H9 (cell line): ENCODE results near the gene ANKRD44. TPM values are rescaled to one million over a fixed set of nuclear protein-coding genes. Genes with fewer than 3 reads are reported as not detected.

Experiments used
- DNase-seq: peaks from one replicate; pipeline ENCODE4 v3.0.0-alpha.2; 2017
- H2AFZ ChIP-seq: one replicate; pipeline ENCODE4 v1.6.1; 2013; ENCODE audit warnings: mild to moderate bottlenecking, low read length, control low read depth, moderate library complexity
- H2AK5ac ChIP-seq: 2 replicates; pipeline ENCODE4 v1.6.1; 2013; ENCODE audit warnings: low read length, control low read depth, mixed read lengths; ENCODE audit not compliant: insufficient read length
- H2BK120ac ChIP-seq: one replicate; pipeline ENCODE4 v1.6.1; 2013; ENCODE audit warnings: low read depth, mild to moderate bottlenecking, low read length, control low read depth, inconsistent platforms; ENCODE audit not compliant: poor library complexity, severe bottlenecking
- H2BK12ac ChIP-seq: 2 replicates; pipeline ENCODE4 v1.6.1; 2013; ENCODE audit warnings: low read length, control low read depth, mixed read lengths, low read depth; ENCODE audit not compliant: insufficient read length
- H2BK15ac ChIP-seq: 2 replicates; pipeline ENCODE4 v1.6.1; 2013; ENCODE audit warnings: low read depth, low read length, control low read depth
- H2BK20ac ChIP-seq: one replicate; pipeline ENCODE4 v1.6.1; 2013; ENCODE audit warnings: low read depth, mild to moderate bottlenecking, low read length, control low read depth, inconsistent platforms; ENCODE audit not compliant: poor library complexity, severe bottlenecking
- H2BK5ac ChIP-seq: 2 replicates; pipeline ENCODE4 v1.6.1; 2013; ENCODE audit warnings: low read length, control low read depth, mixed read lengths; ENCODE audit not compliant: insufficient read length
- H3K14ac ChIP-seq: 2 replicates; pipeline ENCODE4 v1.6.1; 2013; ENCODE audit warnings: low read length, control low read depth; ENCODE audit not compliant: insufficient read depth
- H3K18ac ChIP-seq: 2 replicates; pipeline ENCODE4 v1.6.1; 2013; ENCODE audit warnings: low read depth, mild to moderate bottlenecking, mixed read lengths, low read length, control low read depth; ENCODE audit not compliant: insufficient read length
- H3K23ac ChIP-seq: 2 replicates; pipeline ENCODE4 v1.6.1; 2013; ENCODE audit warnings: low read length, control low read depth, mixed read lengths, low read depth; ENCODE audit not compliant: insufficient read length
- H3K23me2 ChIP-seq: 2 replicates; pipeline ENCODE4 v1.6.1; 2013; ENCODE audit warnings: low read depth, mild to moderate bottlenecking, mixed read lengths, low read length, control low read depth; ENCODE audit not compliant: insufficient read length, poor library complexity, severe bottlenecking
- H3K27ac ChIP-seq: 2 replicates; pipeline ENCODE4 v1.5.1; 2013; ENCODE audit warnings: low read length, control low read depth, mixed read lengths, low read depth; ENCODE audit not compliant: insufficient read length
- H3K27me3 ChIP-seq: 2 replicates; pipeline ENCODE4 v1.6.1; 2013; ENCODE audit warnings: low read length, control low read depth, inconsistent platforms; ENCODE audit not compliant: insufficient read depth
- H3K4ac ChIP-seq: 2 replicates; pipeline ENCODE4 v1.6.1; 2013; ENCODE audit warnings: low read depth, mild to moderate bottlenecking, control low read depth, inconsistent platforms, low read length, moderate library complexity
- H3K4me1 ChIP-seq: 2 replicates; pipeline ENCODE4 v1.6.1; 2013; ENCODE audit warnings: low read length, control low read depth, inconsistent platforms; ENCODE audit not compliant: insufficient read depth
- H3K4me2 ChIP-seq: 2 replicates; pipeline ENCODE4 v1.6.1; 2013; ENCODE audit warnings: low read length, control low read depth, mixed read lengths; ENCODE audit not compliant: insufficient read length, insufficient read depth
- H3K56ac ChIP-seq: 2 replicates; pipeline ENCODE4 v1.6.1; 2013; ENCODE audit warnings: low read depth, mild to moderate bottlenecking, mixed read lengths, low read length, control low read depth; ENCODE audit not compliant: insufficient read length
- H3K79me1 ChIP-seq: 2 replicates; pipeline ENCODE4 v1.6.1; 2013; ENCODE audit warnings: low read depth, mild to moderate bottlenecking, moderate library complexity, low read length, control low read depth, inconsistent platforms; ENCODE audit not compliant: insufficient read depth, poor library complexity, severe bottlenecking
- H3K79me2 ChIP-seq: 2 replicates; pipeline ENCODE4 v1.6.1; 2013; ENCODE audit warnings: low read length, control low read depth, inconsistent platforms; ENCODE audit not compliant: insufficient read depth
- H3K9ac ChIP-seq: 2 replicates; pipeline ENCODE4 v1.6.1; 2013; ENCODE audit warnings: low read length, control low read depth, mixed read lengths; ENCODE audit not compliant: insufficient read length; ENCODE audit errors: extremely low read depth
- H3K9me3 ChIP-seq: one replicate; pipeline ENCODE4 v1.6.1; 2013; ENCODE audit warnings: low read depth, low read length, inconsistent platforms; ENCODE audit not compliant: control insufficient read depth
- H3T11ph ChIP-seq: one replicate; pipeline ENCODE4 v1.6.1; 2013; ENCODE audit warnings: mild to moderate bottlenecking, low read length, control low read depth, inconsistent platforms
- H4K20me1 ChIP-seq: one replicate; pipeline ENCODE4 v1.6.1; 2013; ENCODE audit not compliant: control insufficient read depth, insufficient read length, insufficient read depth
- H4K5ac ChIP-seq: 2 replicates; pipeline ENCODE4 v1.6.1; 2013; ENCODE audit warnings: low read depth, mild to moderate bottlenecking, mixed read lengths, low read length, control low read depth; ENCODE audit not compliant: insufficient read length
- H4K8ac ChIP-seq: replicated peaks from 2 replicates; pipeline ENCODE4 v1.6.1; 2013; ENCODE audit warnings: low read length, control low read depth, mixed read lengths, low read depth; ENCODE audit not compliant: insufficient read length
- H4K91ac ChIP-seq: 2 replicates; pipeline ENCODE4 v1.6.1; 2013; ENCODE audit warnings: low read depth, mild to moderate bottlenecking, moderate library complexity, mixed read lengths, low read length, control low read depth; ENCODE audit not compliant: insufficient read length
- H3K27ac Mint-ChIP-seq, 3 experiments: 2 replicates in 2 of 3; 3 replicates in 1 of 3; pipeline ENCODE4 v1.8.0; 2020 to 2021; ENCODE audit warnings: mixed read lengths in 3 of 3, mild to moderate bottlenecking in 1 of 3, moderate library complexity in 1 of 3
- H3K27me3 Mint-ChIP-seq: 2 replicates; pipeline ENCODE4 v1.8.0; 2021; ENCODE audit warnings: low read depth, mild to moderate bottlenecking, moderate library complexity, mixed read lengths
- H3K36me3 Mint-ChIP-seq, 3 experiments: 2 replicates in 2 of 3; 3 replicates in 1 of 3; pipeline ENCODE4 v1.8.0; 2020 to 2021; ENCODE audit warnings: low read depth in 3 of 3, mixed read lengths in 3 of 3; ENCODE audit not compliant: insufficient read depth in 1 of 3
- H3K4me1 Mint-ChIP-seq, 2 experiments: 2 replicates each; pipeline ENCODE4 v1.8.0; 2020; ENCODE audit warnings: mixed read lengths in 2 of 2
- H3K4me3 Mint-ChIP-seq, 2 experiments: 2 replicates in 1 of 2; 3 replicates in 1 of 2; pipeline ENCODE4 v1.8.0; 2020 to 2021; ENCODE audit warnings: mild to moderate bottlenecking in 2 of 2, mixed read lengths in 2 of 2, moderate library complexity in 1 of 2
- H3K9me3 Mint-ChIP-seq, 2 experiments: 2 replicates in 1 of 2; 3 replicates in 1 of 2; pipeline ENCODE4 v1.8.0; 2020; ENCODE audit warnings: mild to moderate bottlenecking in 2 of 2, mixed read lengths in 2 of 2, moderate library complexity in 1 of 2
- CTCF ChIP-seq: fragments of 200-600 bp; sonication (generic); conservative IDR thresholded peaks from 3 replicates; pipeline ENCODE4 v1.8.0; 2021; ENCODE audit warnings: antibody characterized with exemption, mild to moderate bottlenecking
- WGBS: extraction: QIAGEN DNeasy Blood & Tissue Kit; methylation state at CpG from one replicate; pipeline ENCODE4 v1.1.7; 2013; ENCODE audit warnings: missing lambda C conversion rate, low lambda C conversion rate, mixed read lengths; ENCODE audit not compliant: insufficient read length; ENCODE audit errors: extremely low coverage; 5-methylcytosine and 5-hydroxymethylcytosine counted together
- total RNA-seq: library from RNA; stranded (reverse); gene quantifications from 2 replicates; pipeline ENCODE4 v1.2.1, GENCODE V29; 2021

The ANKRD44 gene
- total RNA-seq, 1 experiment from 2014 or later: 1.9 TPM

- no peak overlapping the region for H2BK120ac ChIP-seq
- H3K56ac ChIP-seq: no peak overlapping the region
- H3K9ac ChIP-seq: no peak overlapping the region
- H2BK20ac ChIP-seq: no peak overlapping the region
- no peaks in the 10 kb centered on the region for H3K79me2 ChIP-seq
- H3K14ac ChIP-seq: no peak overlapping the region
- peaks cover 15 to 17% of the 10 kb centered on the region in 2 experiments for H3K4me1 Mint-ChIP-seq
- H3K4me3 Mint-ChIP-seq: no peak overlapping the region
- no peaks in the 10 kb centered on the region for H3K23me2 ChIP-seq
- H2BK5ac ChIP-seq: no peak overlapping the region
- no peak overlapping the region for H2BK15ac ChIP-seq
- no peak overlapping the region for H3K27ac Mint-ChIP-seq
- no peak for DNase-seq
- no peaks in the 10 kb centered on the region for H3K9me3 Mint-ChIP-seq
- no peak overlapping the region for H2AFZ ChIP-seq
- H3K79me1 ChIP-seq: no peaks in the 10 kb centered on the region
- H2BK12ac ChIP-seq: no peak overlapping the region
- no peak overlapping the region for H3K23ac ChIP-seq
- no CpG with 5 or more reads among the region's 2 CpGs for WGBS
- no peak; the same call in 2 of the 3 replicates for TF ChIP-seq CTCF
- H4K5ac ChIP-seq: no peak overlapping the region
- no peaks in the 10 kb centered on the region; a peak in 1 of 7 replicates for H3K36me3 Mint-ChIP-seq
- H3K27me3 Mint-ChIP-seq: no peaks in the 10 kb centered on the region; the same call in 1 of the 2 replicates
- H3K27me3 ChIP-seq: no peaks in the 10 kb centered on the region
- H4K91ac ChIP-seq: no peak overlapping the region
- no peak overlapping the region for H3K27ac ChIP-seq
- no peaks in the 10 kb centered on the region for H3K9me3 ChIP-seq
- no peak overlapping the region for H3K4ac ChIP-seq
- no peak overlapping the region for H3K4me2 ChIP-seq
- no peaks in the 10 kb centered on the region; the same call in 1 of the 2 replicates for H3K4me1 ChIP-seq
- H4K8ac ChIP-seq: no peak overlapping the region
- H3T11ph ChIP-seq: no peak overlapping the region
- no peak overlapping the region for H3K18ac ChIP-seq
- H2AK5ac ChIP-seq: no peak overlapping the region
- no peaks in the 10 kb centered on the region for H4K20me1 ChIP-seq
Observed at GRCh38 chr2:197134206-197134605, 176.4 kb downstream of the ANKRD44 start.
